ENCODE data around the gene C19orf12. TPM values are rescaled to one million over a fixed set of nuclear protein-coding genes. Genes with fewer than 3 reads are reported as not detected.

C19orf12 gene
- total RNA-seq, 4 donors from 2014 or later, result 8.5 to 35.0 (median 31.5) TPM

- Histone ChIP-seq H3K27ac (no peak overlapping the region), H3K4me3 (no peak overlapping the region), H3K36me3 (no peaks in the 10 kb centered on the region), H3K4me1 (no peaks in the 10 kb centered on the region), H3K9me3 (no peaks in the 10 kb centered on the region), H3K27me3 (no peaks in the 10 kb centered on the region)
- intact Hi-C loops (cut with DNase I; ENCODE audit: low total_unique reads), result no loop called here
- TF ChIP-seq CTCF (IDR thresholded peaks at IDR 0.05) (no peak), POLR2A (IDR thresholded peaks at IDR 0.05) (no peak)
- no peak for DNase-seq
These were observed 63.3 kb downstream of the C19orf12 start for GRCh38 chr19:29651622-29652394.

GRCh38 chr19:29650772-29651387 lies 64.2 kb downstream of the C19orf12 start:
- Histone ChIP-seq H3K36me3 (no peaks in the 10 kb centered on the region), H3K9me3 (no peaks in the 10 kb centered on the region), H3K27me3 (no peaks in the 10 kb centered on the region), H3K4me3 (no peak overlapping the region), H3K4me1 (no peaks in the 10 kb centered on the region), H3K27ac (no peak overlapping the region)
- no peak for DNase-seq
- TF ChIP-seq CTCF (IDR thresholded peaks at IDR 0.05) (no peak), POLR2A (IDR thresholded peaks at IDR 0.05) (no peak)
- intact Hi-C loops (cut with DNase I; ENCODE audit: low total_unique reads), result no loop called here

Other genes with a start within 250 kb of the C19orf12 start
- gene VSTM2B, start 189.3 kb downstream of the C19orf12 start, total RNA-seq, result not detected
- gene POP4, start 109.0 kb downstream of the C19orf12 start, total RNA-seq, result 10 to 100 TPM; 10.3 to 54.0 (median 36.4) TPM
- 10 to 100 TPM in 3 of 4 donors, 1 to 10 TPM in 1; 7.4 to 35.9 (median 19.7) TPM for gene PLEKHF1, start 49.8 kb downstream of the C19orf12 start, total RNA-seq
- gene CCNE1, start 96.7 kb upstream of the C19orf12 start, total RNA-seq, result 1 to 10 TPM in 1 of 4 donors, under 1 TPM in 1, not detected in 2; 0.70 to 5.5 TPM
- 100 to 1,000 TPM in 1 of 4 donors, 10 to 100 TPM in 3; 59.1 to 125 (median 67.6) TPM for gene URI1, start 227.0 kb upstream of the C19orf12 start, total RNA-seq